GM12873 (cell line): ENCODE data around the gene OR5AU1.

Source experiments
- TF ChIP-seq, protein P1 (sequence below): IDR thresholded peaks from 2 replicates; pipeline ENCODE4 v1.5.1; 2012; ENCODE audit warnings: low read depth, mild to moderate bottlenecking, moderate library complexity, low read length, control low read depth; ENCODE audit not compliant: insufficient read depth; ENCODE audit errors: missing control alignments

The OR5AU1 gene

DNA sequence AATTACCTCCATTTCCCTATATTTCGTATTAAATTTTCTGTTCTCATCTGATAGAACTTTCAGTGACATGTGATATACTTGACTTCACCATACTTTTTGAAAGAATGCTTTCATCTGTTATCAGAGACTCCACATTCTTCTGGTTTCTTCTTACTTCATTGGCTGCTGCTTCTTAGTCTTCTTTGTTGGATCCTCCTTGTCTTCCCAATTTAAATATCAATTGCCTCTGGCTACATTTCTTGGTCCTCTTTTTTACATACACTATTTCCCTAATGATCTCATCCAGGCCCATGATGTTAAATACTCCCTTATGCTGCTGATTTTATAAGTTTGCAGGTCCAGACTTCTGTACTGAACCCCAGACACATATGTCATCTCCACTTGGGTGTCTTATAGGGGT lies 22.0 kb downstream of the OR5AU1 start:
- TF ChIP-seq, protein P1, sequence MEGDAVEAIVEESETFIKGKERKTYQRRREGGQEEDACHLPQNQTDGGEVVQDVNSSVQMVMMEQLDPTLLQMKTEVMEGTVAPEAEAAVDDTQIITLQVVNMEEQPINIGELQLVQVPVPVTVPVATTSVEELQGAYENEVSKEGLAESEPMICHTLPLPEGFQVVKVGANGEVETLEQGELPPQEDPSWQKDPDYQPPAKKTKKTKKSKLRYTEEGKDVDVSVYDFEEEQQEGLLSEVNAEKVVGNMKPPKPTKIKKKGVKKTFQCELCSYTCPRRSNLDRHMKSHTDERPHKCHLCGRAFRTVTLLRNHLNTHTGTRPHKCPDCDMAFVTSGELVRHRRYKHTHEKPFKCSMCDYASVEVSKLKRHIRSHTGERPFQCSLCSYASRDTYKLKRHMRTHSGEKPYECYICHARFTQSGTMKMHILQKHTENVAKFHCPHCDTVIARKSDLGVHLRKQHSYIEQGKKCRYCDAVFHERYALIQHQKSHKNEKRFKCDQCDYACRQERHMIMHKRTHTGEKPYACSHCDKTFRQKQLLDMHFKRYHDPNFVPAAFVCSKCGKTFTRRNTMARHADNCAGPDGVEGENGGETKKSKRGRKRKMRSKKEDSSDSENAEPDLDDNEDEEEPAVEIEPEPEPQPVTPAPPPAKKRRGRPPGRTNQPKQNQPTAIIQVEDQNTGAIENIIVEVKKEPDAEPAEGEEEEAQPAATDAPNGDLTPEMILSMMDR: no peak

- TF ChIP-seq, protein P1: no peak
Measured at GRCh38 chr14:21123429-21123828, 32.4 kb downstream of the OR5AU1 start.

DNA sequence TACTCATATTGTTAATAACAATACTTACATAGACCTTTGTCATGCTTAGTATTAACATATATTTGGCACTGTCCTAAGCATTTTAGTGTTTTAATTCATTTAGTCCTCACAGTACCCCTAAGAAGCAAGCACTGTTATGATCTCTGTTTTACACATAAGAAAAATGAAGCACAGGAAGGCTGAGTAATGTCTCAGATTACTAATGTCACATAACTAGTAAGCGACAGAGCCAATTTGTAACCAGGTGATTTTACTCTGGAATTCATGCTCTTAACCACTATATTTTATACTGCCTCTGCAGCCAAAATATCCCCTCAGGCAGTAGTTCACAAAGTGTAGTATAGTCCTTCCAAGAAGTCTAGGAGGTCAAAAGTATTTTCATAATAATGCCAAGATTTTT lies 34.7 kb downstream of the OR5AU1 start:
- TF ChIP-seq, protein P1: no peak

DNA sequence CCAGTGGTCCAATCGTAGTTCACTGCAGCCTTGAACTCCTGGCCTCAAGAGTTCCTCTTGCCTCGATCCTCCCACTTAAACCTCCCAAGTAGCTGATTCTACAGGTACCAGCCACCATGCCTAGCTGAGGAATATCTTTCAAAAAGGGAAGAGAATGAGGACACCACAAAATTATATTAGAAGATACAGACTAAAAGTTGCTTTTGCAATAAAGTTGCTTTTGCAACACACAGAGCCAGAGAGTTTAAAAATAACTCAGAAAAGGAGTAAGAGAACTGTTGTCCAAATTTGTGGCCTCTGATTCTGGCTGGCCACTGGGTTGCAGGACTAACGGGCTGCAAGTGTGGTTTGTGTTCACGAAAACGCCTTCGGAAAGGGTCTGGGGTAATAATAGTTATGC lies 35.2 kb downstream of the OR5AU1 start:
- TF ChIP-seq, protein P1: no peak

GRCh38 chr14:21118933-21119332 lies 36.9 kb downstream of the OR5AU1 start:
- TF ChIP-seq, protein P1: no peak

- TF ChIP-seq, protein P1: no peak
Measured at GRCh38 chr14:21113369-21113768, 42.5 kb downstream of the OR5AU1 start.

GRCh38 chr14:21112255-21112654 lies 43.6 kb downstream of the OR5AU1 start:
- TF ChIP-seq, protein P1: no peak

- TF ChIP-seq, protein P1: no peak
Measured at GRCh38 chr14:21109377-21110138, 46.3 kb downstream of the OR5AU1 start.
